IMR-90 (cell line): Measurements from ENCODE around the gene ANKLE2. TPM values are rescaled to one million over a fixed set of nuclear protein-coding genes. Genes with fewer than 3 reads are reported as not detected.

Experiments
- ATAC-seq: fragments of 200-7000 bp; cut with Tn5 transposase; 2 replicates; pipeline ENCODE4 v1.9.1; 2020; ENCODE audit warnings: low read depth, mild to moderate bottlenecking, moderate library complexity
- BruUV-seq: library from RNA; stranded (reverse); fragments of 400-500 nt; replicated peaks from 2 replicates; lab custom pipeline; 2021; lab: Mats Ljungman, UMichigan
- CTCF ChIA-PET: fragments of 300-600 bp; formaldehyde crosslinking; extraction: SDS; loops from one replicate; lab custom pipeline; 2021; ENCODE audit warnings: antibody characterized with exemption; lab: Yijun Ruan, JAX
- POLR2A ChIA-PET: fragments of 300-600 bp; sonication (Branson Sonifier 250); formaldehyde crosslinking; loops from one replicate; lab custom pipeline; 2022; ENCODE audit warnings: antibody characterized with exemption; ENCODE audit not compliant: unreplicated experiment; lab: Charles Lee
- DNase-seq: peaks from one replicate; pipeline ENCODE4 v3.0.0; 2013
- H2AFZ ChIP-seq: replicated peaks from 2 replicates; pipeline ENCODE3; 2013; ENCODE audit warnings: low read length, mild to moderate bottlenecking; ENCODE audit not compliant: poor library complexity
- H2AK5ac ChIP-seq: 2 replicates; pipeline ENCODE4 v1.6.1; 2013; ENCODE audit warnings: low read depth, low read length, inconsistent platforms
- H2AK9ac ChIP-seq: replicated peaks from 2 replicates; pipeline ENCODE3; 2013; ENCODE audit warnings: mild to moderate bottlenecking, low read depth, low read length, moderate library complexity; ENCODE audit not compliant: poor library complexity
- H2BK120ac ChIP-seq: 2 replicates; pipeline ENCODE4 v1.6.1; 2013; ENCODE audit warnings: low read depth, low read length, inconsistent platforms
- H2BK15ac ChIP-seq: 3 replicates; pipeline ENCODE4 v1.6.1; 2013; ENCODE audit warnings: low read depth, low read length, inconsistent platforms
- H2BK20ac ChIP-seq: 2 replicates; pipeline ENCODE4 v1.6.1; 2013; ENCODE audit warnings: low read depth, mild to moderate bottlenecking, inconsistent platforms, low read length, moderate library complexity
- H2BK5ac ChIP-seq: 2 replicates; pipeline ENCODE4 v1.6.1; 2013; ENCODE audit warnings: mild to moderate bottlenecking, low read depth, low read length, inconsistent platforms; ENCODE audit not compliant: poor library complexity, severe bottlenecking
- H3K14ac ChIP-seq: replicated peaks from 2 replicates; pipeline ENCODE4 v1.6.1; 2013; ENCODE audit warnings: low read depth, low read length, inconsistent platforms
- H3K18ac ChIP-seq: 2 replicates; pipeline ENCODE4 v1.6.1; 2013; ENCODE audit warnings: low read depth, low read length, control low read depth
- H3K23ac ChIP-seq: 2 replicates; pipeline ENCODE4 v1.6.1; 2013; ENCODE audit warnings: low read depth, low read length, inconsistent platforms
- H3K27ac ChIP-seq: 2 replicates; pipeline ENCODE4 v1.5.1; 2013; ENCODE audit warnings: mild to moderate bottlenecking, control low read depth, low read length; ENCODE audit not compliant: insufficient read depth
- H3K27me3 ChIP-seq: 2 replicates; pipeline ENCODE4 v1.6.1; 2013; ENCODE audit warnings: low read length; ENCODE audit not compliant: control insufficient read depth, insufficient read depth
- H3K36me3 ChIP-seq: 2 replicates; pipeline ENCODE4 v1.6.1; 2013; ENCODE audit warnings: low read length, mixed read lengths; ENCODE audit not compliant: control insufficient read depth, insufficient read depth
- H3K4ac ChIP-seq: 2 replicates; pipeline ENCODE4 v1.6.1; 2013; ENCODE audit warnings: low read depth, low read length, inconsistent platforms
- H3K4me1 ChIP-seq: 2 replicates; pipeline ENCODE4 v1.6.1; 2013; ENCODE audit warnings: low read length, mixed read lengths; ENCODE audit not compliant: control insufficient read depth, insufficient read depth
- H3K4me2 ChIP-seq: 2 replicates; pipeline ENCODE4 v1.6.1; 2013; ENCODE audit warnings: low read depth, mild to moderate bottlenecking, control low read depth, low read length, moderate library complexity
- H3K4me3 ChIP-seq: 2 replicates; pipeline ENCODE4 v1.5.1; 2013; ENCODE audit warnings: low read depth, mild to moderate bottlenecking, control low read depth, low read length, moderate library complexity; ENCODE audit not compliant: insufficient read depth
- H3K56ac ChIP-seq: 2 replicates; pipeline ENCODE4 v1.6.1; 2013; ENCODE audit warnings: low read length, inconsistent platforms; ENCODE audit not compliant: insufficient read depth; ENCODE audit errors: extremely low read depth
- H3K79me1 ChIP-seq, 2 experiments: 2 replicates each; pipeline ENCODE4 v1.6.1; 2013; ENCODE audit warnings: low read length in 2 of 2, inconsistent platforms in 1 of 2, low read depth in 1 of 2
- H3K9ac ChIP-seq: 2 replicates; pipeline ENCODE4 v1.6.1; 2013; ENCODE audit warnings: low read depth, low read length, control low read depth
- H3K9me1 ChIP-seq: 2 replicates; pipeline ENCODE4 v1.6.1; 2013; ENCODE audit warnings: low read length, inconsistent platforms; ENCODE audit not compliant: insufficient read depth
- H3K9me3 ChIP-seq: 2 replicates; pipeline ENCODE4 v1.6.1; 2013; ENCODE audit warnings: low read length; ENCODE audit not compliant: control insufficient read depth, insufficient read depth
- H4K20me1 ChIP-seq: 2 replicates; pipeline ENCODE4 v1.6.1; 2013; ENCODE audit warnings: low read length, inconsistent platforms; ENCODE audit not compliant: insufficient read depth
- H4K5ac ChIP-seq: 2 replicates; pipeline ENCODE4 v1.6.1; 2013; ENCODE audit warnings: mild to moderate bottlenecking, low read depth, low read length, control low read depth
- H4K8ac ChIP-seq, 2 experiments: 2 replicates each; pipeline ENCODE4 v1.6.1; 2013; ENCODE audit warnings: low read depth in 2 of 2, low read length in 2 of 2, control low read depth in 1 of 2, inconsistent platforms in 1 of 2
- H4K91ac ChIP-seq: 2 replicates; pipeline ENCODE4 v1.6.1; 2013; ENCODE audit warnings: low read depth, low read length, inconsistent platforms; ENCODE audit not compliant: insufficient read depth
- BHLHE40 ChIP-seq: fragments of 150-350 bp; IDR thresholded peaks from 2 replicates; pipeline ENCODE4 v1.6.1; 2016; ENCODE audit warnings: mild to moderate bottlenecking, low read depth, low read length
- CEBPB ChIP-seq: IDR thresholded peaks from 2 replicates; pipeline ENCODE4 v1.6.1; 2012; ENCODE audit warnings: low read depth, low read length, improper control_type of control experiment
- CHD1 ChIP-seq: IDR thresholded peaks from 2 replicates; pipeline ENCODE4 v1.6.1; 2012; ENCODE audit warnings: low read depth, low read length, improper control_type of control experiment
- FOS ChIP-seq: fragments of 150-350 bp; IDR thresholded peaks from 2 replicates; pipeline ENCODE4 v1.6.1; 2016; ENCODE audit warnings: low read depth, low read length
- MAFK ChIP-seq: IDR thresholded peaks from 2 replicates; pipeline ENCODE4 v1.6.1; 2012; ENCODE audit warnings: low read depth, low read length, improper control_type of control experiment
- MXI1 ChIP-seq: IDR thresholded peaks from 2 replicates; pipeline ENCODE4 v1.6.1; 2012; ENCODE audit warnings: low read depth, mild to moderate bottlenecking, low read length, moderate library complexity, borderline replicate concordance
- NFE2L2 ChIP-seq: fragments of 150-350 bp; IDR thresholded peaks from 2 replicates; pipeline ENCODE4 v1.6.1; 2016; ENCODE audit warnings: low read depth, mild to moderate bottlenecking, low read length
- RAD21 ChIP-seq: IDR thresholded peaks from 2 replicates; pipeline ENCODE4 v1.6.1; 2012; ENCODE audit warnings: low read length, improper control_type of control experiment
- RCOR1 ChIP-seq: IDR thresholded peaks from 2 replicates; pipeline ENCODE4 v1.6.1; 2012; ENCODE audit warnings: mild to moderate bottlenecking, low read length, improper control_type of control experiment; ENCODE audit not compliant: insufficient replicate concordance
- RFX5 ChIP-seq: IDR thresholded peaks from 2 replicates; pipeline ENCODE4 v1.8.0; 2012; ENCODE audit warnings: low read depth, mild to moderate bottlenecking, low read length, moderate library complexity
- SMC3 ChIP-seq: fragments of 150-350 bp; IDR thresholded peaks from 2 replicates; pipeline ENCODE4 v1.6.1; 2016; ENCODE audit warnings: low read depth, mild to moderate bottlenecking, antibody characterized with exemption, low read length, moderate library complexity
- WGBS, 2 experiments: methylation state at CpG; one replicate each; pipeline versions ENCODE4 v1.1.5 to v1.1.7; 2013; ENCODE audit warnings: missing lambda C conversion rate in 2 of 2; ENCODE audit not compliant: insufficient read length in 1 of 2; ENCODE audit errors: extremely low coverage in 2 of 2; 5-methylcytosine and 5-hydroxymethylcytosine counted together
- dilution Hi-C: fragments of 300-500 bp; cut with HindIII; formaldehyde crosslinking; loops from one replicate; pipeline ENCODE4 v1.14.3; 2018; ENCODE audit warnings: low sequenced_read_pairs; ENCODE audit not compliant: unreplicated experiment
- in situ Hi-C: fragments of 300-500 bp; cut with MboI; formaldehyde crosslinking; loops from 3 replicates; pipeline ENCODE4 v1.14.3; 2019; ENCODE audit warnings: low sequenced_read_pairs, inconsistent platforms, mixed read lengths
- intact Hi-C: fragments of 100-400 bp; cut with micrococcal nuclease; formaldehyde crosslinking; loops from 2 replicates; pipeline ENCODE4 v1.10.0; 2022
- polyA plus RNA-seq, 3 experiments: library from polyadenylated mRNA; depleted of rRNA; stranded (reverse); fragments of >200 nt; gene quantifications; 2 replicates each; pipeline ENCODE4 v1.2.3, GENCODE V29; 2012; ENCODE audit warnings: low replicate concordance in 1 of 3
- total RNA-seq: library from RNA; depleted of rRNA; stranded (reverse); fragments of >200 nt; gene quantifications from 2 replicates; pipeline ENCODE4 v1.2.3, GENCODE V29; 2012
- TF ChIP-seq, protein P1 (sequence below): fragments of 150-350 bp; IDR thresholded peaks from 2 replicates; pipeline ENCODE4 v1.6.1; 2016; ENCODE audit warnings: low read depth, mild to moderate bottlenecking, low read length, moderate library complexity, borderline replicate concordance
- TF ChIP-seq, protein P2 (sequence below): conservative IDR thresholded peaks from 2 replicates; pipeline ENCODE4 v1.5.1; 2012; ENCODE audit warnings: mild to moderate bottlenecking, low read depth, low read length, improper control_type of control experiment

The ANKLE2 gene
- total and polyA plus RNA-seq, 2 of the 4 experiments (the other 2 are of a cell fraction), result 63.4 to 82.4 TPM

DNA sequence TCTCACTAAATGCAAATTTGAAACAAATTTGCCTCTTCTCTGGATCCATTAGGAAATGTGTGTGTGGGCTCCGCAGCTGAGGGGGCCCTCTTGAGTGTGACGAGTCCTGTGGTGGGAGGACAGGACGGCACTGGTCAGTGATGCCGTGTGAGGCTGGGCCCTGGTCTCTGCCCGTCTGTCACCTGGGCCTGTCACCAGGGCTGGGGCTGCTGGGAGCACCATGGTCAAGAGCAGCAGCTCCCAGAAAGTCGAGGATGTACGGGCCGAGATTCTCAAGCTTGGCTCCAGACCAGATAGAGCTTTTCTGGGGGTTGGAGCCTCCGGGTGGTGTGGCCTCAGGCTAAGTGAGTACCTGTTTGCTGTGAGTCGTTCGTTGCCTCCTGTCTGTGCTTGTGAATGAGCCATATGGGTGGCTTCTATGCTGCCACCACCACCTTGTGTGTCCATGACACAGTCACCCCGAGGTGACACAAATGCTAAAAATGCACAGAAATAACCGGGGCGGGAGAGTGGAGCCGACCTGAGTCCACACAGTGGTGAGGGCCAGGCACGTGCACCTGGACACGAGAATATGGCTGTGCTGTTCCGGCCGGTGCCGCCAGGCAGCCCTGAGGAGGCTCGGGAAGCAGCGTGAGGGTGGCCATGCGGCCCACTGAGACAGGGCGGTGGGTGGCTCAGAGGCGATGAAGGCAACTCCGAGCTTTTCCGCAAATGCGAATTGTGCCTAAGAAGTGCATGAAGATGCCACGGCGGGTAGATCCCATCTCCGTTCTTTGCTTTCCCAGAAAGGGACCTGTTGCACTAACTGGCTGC, 42.3 kb downstream of the ANKLE2 start:
- Histone ChIP-seq H3K9me1 (no peaks in the 10 kb centered on the region), H2BK5ac (no peak overlapping the region), H2AK5ac (no peak overlapping the region), H2BK120ac (no peak overlapping the region), H3K18ac (no peak overlapping the region), H2AK9ac (no peak overlapping the region), H4K5ac (no peak overlapping the region), H3K27me3 (no peaks in the 10 kb centered on the region), H3K56ac (no peak overlapping the region), H3K36me3 (peaks cover 58% of the 10 kb centered on the region), H3K14ac (no peak overlapping the region), H3K27ac (no peak overlapping the region), H3K79me1 (peaks cover 21 to 40% of the 10 kb centered on the region in 2 experiments), H3K9me3 (no peaks in the 10 kb centered on the region), H4K8ac (no peak overlapping the region), H4K91ac (no peak overlapping the region), H2AFZ (no peak overlapping the region), H2BK20ac (no peak overlapping the region), H3K4me1 (no peaks in the 10 kb centered on the region), H3K4me3 (no peak overlapping the region), H2BK15ac (no peak overlapping the region), H3K4ac (no peak overlapping the region), H4K20me1 (peaks cover 21% of the 10 kb centered on the region), H3K4me2 (no peak overlapping the region), H3K23ac (no peak overlapping the region), H3K9ac (no peak overlapping the region)
- ATAC-seq (no peak), DNase-seq (no peak)
- TF ChIP-seq FOS (no peak), RAD21 (no peak), CEBPB (no peak), MXI1 (no peak), SMC3 (no peak), MAFK (no peak), NFE2L2 (no peak), RCOR1 (no peak), BHLHE40 (no peak), RFX5 (no peak), CHD1 (no peak)
- TF ChIP-seq, protein P1, sequence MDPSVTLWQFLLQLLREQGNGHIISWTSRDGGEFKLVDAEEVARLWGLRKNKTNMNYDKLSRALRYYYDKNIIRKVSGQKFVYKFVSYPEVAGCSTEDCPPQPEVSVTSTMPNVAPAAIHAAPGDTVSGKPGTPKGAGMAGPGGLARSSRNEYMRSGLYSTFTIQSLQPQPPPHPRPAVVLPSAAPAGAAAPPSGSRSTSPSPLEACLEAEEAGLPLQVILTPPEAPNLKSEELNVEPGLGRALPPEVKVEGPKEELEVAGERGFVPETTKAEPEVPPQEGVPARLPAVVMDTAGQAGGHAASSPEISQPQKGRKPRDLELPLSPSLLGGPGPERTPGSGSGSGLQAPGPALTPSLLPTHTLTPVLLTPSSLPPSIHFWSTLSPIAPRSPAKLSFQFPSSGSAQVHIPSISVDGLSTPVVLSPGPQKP, result no peak
- TF ChIP-seq, protein P2, sequence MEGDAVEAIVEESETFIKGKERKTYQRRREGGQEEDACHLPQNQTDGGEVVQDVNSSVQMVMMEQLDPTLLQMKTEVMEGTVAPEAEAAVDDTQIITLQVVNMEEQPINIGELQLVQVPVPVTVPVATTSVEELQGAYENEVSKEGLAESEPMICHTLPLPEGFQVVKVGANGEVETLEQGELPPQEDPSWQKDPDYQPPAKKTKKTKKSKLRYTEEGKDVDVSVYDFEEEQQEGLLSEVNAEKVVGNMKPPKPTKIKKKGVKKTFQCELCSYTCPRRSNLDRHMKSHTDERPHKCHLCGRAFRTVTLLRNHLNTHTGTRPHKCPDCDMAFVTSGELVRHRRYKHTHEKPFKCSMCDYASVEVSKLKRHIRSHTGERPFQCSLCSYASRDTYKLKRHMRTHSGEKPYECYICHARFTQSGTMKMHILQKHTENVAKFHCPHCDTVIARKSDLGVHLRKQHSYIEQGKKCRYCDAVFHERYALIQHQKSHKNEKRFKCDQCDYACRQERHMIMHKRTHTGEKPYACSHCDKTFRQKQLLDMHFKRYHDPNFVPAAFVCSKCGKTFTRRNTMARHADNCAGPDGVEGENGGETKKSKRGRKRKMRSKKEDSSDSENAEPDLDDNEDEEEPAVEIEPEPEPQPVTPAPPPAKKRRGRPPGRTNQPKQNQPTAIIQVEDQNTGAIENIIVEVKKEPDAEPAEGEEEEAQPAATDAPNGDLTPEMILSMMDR, result no peak
- ChIA-PET POLR2A (no interaction called here), CTCF (no interaction called here)
- WGBS, 2 experiments, result 92% methylated on average over 22 of the region's 31 CpGs; no CpG with 5 or more reads in 1 of the 2 experiments
- in situ Hi-C loops (no loop called here), dilution Hi-C loops (no loop called here), intact Hi-C loops (no loop called here)
- BruUV-seq, result no TSS peak
